Right lobe of liver (tissue), 4 donors: ENCODE results near the gene TGFBR3.

Experiments
- CTCF ChIP-seq, 4 donors: fragments of 200-600 bp in 3 of 4; fragments of 450-650 bp in 1 of 4; IDR thresholded peaks; one replicate each; pipeline versions ENCODE4 v1.5.1 to v1.8.0; 2016 to 2022; ENCODE audit warnings: antibody characterized with exemption in 4 of 4, mild to moderate bottlenecking in 2 of 4
- POLR2A ChIP-seq: fragments of 450-650 bp; IDR thresholded peaks from one replicate; pipeline ENCODE4 v1.6.1; 2017; ENCODE audit warnings: antibody characterized with exemption, mild to moderate bottlenecking
- donor health status: DM: no; HTN: no; CAD: no.
- donor health status: DM: no; HTN: no; CAD: no.
- donor health status: DM: no; HTN: yes; CAD: no.

GRCh38 chr1:91768120-91768519 lies 117.8 kb downstream of the TGFBR3 start:
- no peak for TF ChIP-seq CTCF (IDR thresholded peaks at IDR 0.05)
- TF ChIP-seq POLR2A, result no peak
